ENCODE measurements around the gene ADARB2.

ADARB2 gene

GRCh38 chr10:1208366-1209311, 528.7 kb downstream of the ADARB2 start:
- DNase-seq, result no peak

GRCh38 chr10:1206601-1207000, 530.7 kb downstream of the ADARB2 start:
- DNase-seq, result no peak

- no peak for DNase-seq
Observed at GRCh38 chr10:1206101-1206500, 531.2 kb downstream of the ADARB2 start.

GRCh38 chr10:1205450-1206030, 531.8 kb downstream of the ADARB2 start:
- no peak for DNase-seq

GRCh38 chr10:1204434-1205326, 532.6 kb downstream of the ADARB2 start:
- no peak for DNase-seq

- no peak for DNase-seq
Observed at GRCh38 chr10:1203704-1204103, 533.6 kb downstream of the ADARB2 start.

- no peak for DNase-seq
Observed at GRCh38 chr10:1203216-1203615, 534.1 kb downstream of the ADARB2 start.

GRCh38 chr10:1202343-1202742, 535.0 kb downstream of the ADARB2 start:
- no peak for DNase-seq

GRCh38 chr10:1200866-1201807, 536.2 kb downstream of the ADARB2 start:
- no peak for DNase-seq

GRCh38 chr10:1199897-1200721, 537.2 kb downstream of the ADARB2 start:
- no peak for DNase-seq

GRCh38 chr10:1199345-1199673, 538.0 kb downstream of the ADARB2 start:
- no peak for DNase-seq

GRCh38 chr10:1198453-1199344, 538.6 kb downstream of the ADARB2 start:
- DNase-seq, result no peak

- DNase-seq, result no peak
Observed at GRCh38 chr10:1197384-1197783, 539.9 kb downstream of the ADARB2 start.

GRCh38 chr10:1196656-1197055, 540.7 kb downstream of the ADARB2 start:
- DNase-seq, result no peak

- DNase-seq, result no peak
Observed at GRCh38 chr10:1195828-1196227, 541.5 kb downstream of the ADARB2 start.

- DNase-seq, result no peak
Observed at GRCh38 chr10:1194161-1194560, 543.2 kb downstream of the ADARB2 start.

- DNase-seq, result no peak
Observed at GRCh38 chr10:1193561-1193960, 543.8 kb downstream of the ADARB2 start.

- no peak for DNase-seq
Observed at GRCh38 chr10:1191752-1192151, 545.6 kb downstream of the ADARB2 start.

- no peak for DNase-seq
Observed at GRCh38 chr10:1190791-1191490, 546.4 kb downstream of the ADARB2 start.

GRCh38 chr10:1190052-1190395, 547.3 kb downstream of the ADARB2 start:
- no peak for DNase-seq

All from NCI-H2081 treated with DMSO at 0.1 percent for 48 hours (cell line).